Neural progenitor cell (in vitro differentiated cells): ENCODE measurements around the gene ZNF700.
"Not testable (repeated sequence)": the region's sequence is repeated elsewhere in the genome, so short reads cannot be mapped to it uniquely, and the experiment has no call there.

Experiments
- CTCF ChIP-seq: fragments of 200-600 bp; sonication (generic); IDR thresholded peaks from 2 replicates; pipeline ENCODE4 v1.5.1; 2017; ENCODE audit warnings: antibody characterized with exemption, mild to moderate bottlenecking
- EZH2 ChIP-seq: fragments of 200-600 bp; sonication (generic); IDR thresholded peaks from 2 replicates; pipeline ENCODE4 v1.6.1; 2017; ENCODE audit warnings: antibody characterized with exemption, mild to moderate bottlenecking, moderate library complexity

- not testable (repeated sequence) for TF ChIP-seq CTCF, EZH2
Measured at GRCh38 chr19:11914417-11915051, 10.4 kb upstream of the ZNF700 start.
